ENCODE results near the gene APOBEC3C. TPM values are rescaled to one million over a fixed set of nuclear protein-coding genes. Genes with fewer than 3 reads are reported as not detected.

APOBEC3C gene
- total RNA-seq, 1 donor, result 16.4 TPM

Other genes starting within 250 kb of the APOBEC3C start
- gene DNAL4, start 220.1 kb upstream of the APOBEC3C start, total RNA-seq, result 10.3 and 11.2 TPM in 2 replicates
- gene NPTXR, start 170.2 kb upstream of the APOBEC3C start, total RNA-seq, result 0.64 and 0.86 TPM in 2 replicates
- 57.7 and 66.5 TPM in 2 replicates for gene CBX6, start 142.0 kb upstream of the APOBEC3C start, total RNA-seq
- not detected in 2 replicates for gene APOBEC3A, start 56.6 kb upstream of the APOBEC3C start, total RNA-seq
- 2.2 and 3.2 TPM in 2 replicates for gene APOBEC3B, start 31.9 kb upstream of the APOBEC3C start, total RNA-seq
- gene APOBEC3D, start 6.9 kb downstream of the APOBEC3C start, total RNA-seq, result 2.9 and 4.3 TPM in 2 replicates
- 4.8 and 5.6 TPM in 2 replicates for gene APOBEC3F, start 26.6 kb downstream of the APOBEC3C start, total RNA-seq
- gene APOBEC3G, start 63.0 kb downstream of the APOBEC3C start, total RNA-seq, result 11.6 and 12.1 TPM in 2 replicates
- not detected in 2 replicates for gene APOBEC3H, start 83.0 kb downstream of the APOBEC3C start, total RNA-seq
- 3.9 and 5.2 TPM in 2 replicates for gene CBX7, start 138.4 kb downstream of the APOBEC3C start, total RNA-seq
- gene PDGFB, start 230.7 kb downstream of the APOBEC3C start, total RNA-seq, result 7.7 and 11.7 TPM in 2 replicates